ENCODE results near the gene EMP3. TPM values are rescaled to one million over a fixed set of nuclear protein-coding genes. Genes with fewer than 3 reads are reported as not detected.

EMP3 gene
- total and polyA plus RNA-seq, 7 donors = 8.9 to 15.2 (median 13.7) TPM

GRCh38 chr19:48295458-48295857, 29.9 kb upstream of the EMP3 start:
- ATAC-seq (no peak), DNase-seq (no peak)
- no peaks in the 10 kb centered on the region for H3K36me3 ChIP-seq (ENCODE audit: insufficient read depth in 1 of 2, low read depth in 1 of 2)
- 38 to 44% (median 41%) methylated on average over 10 of the region's 10 CpGs for WGBS, 3 donors
- intact Hi-C loops (cut with DNase I) = loop anchor here in 1 of 2 donors (10.0 kb wide), 1 partner anchor 331 kb away; no protein-coding TSS in a partner anchor
- TF ChIP-seq CTCF (IDR thresholded peaks at IDR 0.05) = no peak
- peaks cover 3% of the 10 kb centered on the region for H3K4me1 ChIP-seq
- H3K4me3 ChIP-seq = no peak overlapping the region
- peaks cover 0 to 18% (median 2%) of the 10 kb centered on the region in 3 donors for H3K27me3 ChIP-seq (ENCODE audit: insufficient read depth in 3 of 3, low read length in 2 of 3)
- no peak overlapping the region for H3K27ac ChIP-seq
- H3K9me3 ChIP-seq = no peaks in the 10 kb centered on the region

GRCh38 chr19:48296963-48297734, 28.2 kb upstream of the EMP3 start:
- Histone ChIP-seq H3K36me3 (ENCODE audit: insufficient read depth in 1 of 2, low read depth in 1 of 2) (no peaks in the 10 kb centered on the region), H3K4me3 (no peak overlapping the region), H3K4me1 (no peaks in the 10 kb centered on the region), H3K27ac (no peak overlapping the region), H3K27me3 (ENCODE audit: insufficient read depth in 3 of 3, low read length in 2 of 3) (peaks cover 0 to 13% (median 2%) of the 10 kb centered on the region in 3 donors), H3K9me3 (no peaks in the 10 kb centered on the region)
- no peak for DNase-seq
- WGBS, 3 donors = 85 to 88% (median 85%) methylated on average over 42 of the region's 42 CpGs
- TF ChIP-seq CTCF (IDR thresholded peaks at IDR 0.05) = no peak
- intact Hi-C loops (cut with DNase I) = loop anchor here in 1 of 2 donors (10.0 kb wide), 1 partner anchor 332 kb away; no protein-coding TSS in a partner anchor
- no peak for ATAC-seq

- ATAC-seq (no peak), DNase-seq (no peak)
- WGBS, 3 donors = 90 to 94% (median 91%) methylated on average over 16 of the region's 16 CpGs
- H3K4me3 ChIP-seq = no peak overlapping the region
- H3K36me3 ChIP-seq (ENCODE audit: insufficient read depth in 1 of 2, low read depth in 1 of 2) = no peaks in the 10 kb centered on the region
- intact Hi-C loops (cut with DNase I) = loop anchor here in 1 of 2 donors (10.0 kb wide), 1 partner anchor 333 kb away; no protein-coding TSS in a partner anchor
- H3K27ac ChIP-seq = no peak overlapping the region
- no peak for TF ChIP-seq CTCF (IDR thresholded peaks at IDR 0.05)
- no peaks in the 10 kb centered on the region for H3K9me3 ChIP-seq
- peaks cover 0 to 13% (median 2%) of the 10 kb centered on the region in 3 donors for H3K27me3 ChIP-seq (ENCODE audit: insufficient read depth in 3 of 3, low read length in 2 of 3)
- no peaks in the 10 kb centered on the region for H3K4me1 ChIP-seq
Observed at GRCh38 chr19:48297975-48298374, 27.4 kb upstream of the EMP3 start.

GRCh38 chr19:48301886-48302599, 23.3 kb upstream of the EMP3 start:
- no peaks in the 10 kb centered on the region for H3K27me3 ChIP-seq (ENCODE audit: insufficient read depth in 3 of 3, low read length in 2 of 3)
- intact Hi-C loops (cut with DNase I) = no loop called here
- ATAC-seq = no peak
- no peak overlapping the region for H3K4me3 ChIP-seq
- DNase-seq = no peak
- no peaks in the 10 kb centered on the region for H3K9me3 ChIP-seq
- H3K36me3 ChIP-seq (ENCODE audit: insufficient read depth in 1 of 2, low read depth in 1 of 2) = no peaks in the 10 kb centered on the region
- TF ChIP-seq CTCF (IDR thresholded peaks at IDR 0.05) = no peak
- H3K27ac ChIP-seq = no peak overlapping the region
- no peaks in the 10 kb centered on the region for H3K4me1 ChIP-seq
- WGBS, 3 donors = 92 to 98% (median 97%) methylated on average over 1 of the region's 1 CpG

Data from psoas muscle (tissue), 8 donors.